Activated CD8-positive, alpha-beta T cell treated with anti-CD3 and anti-CD28 coated beads for 36 hours (primary cell): ENCODE results near the gene TRPV5. TPM values are rescaled to one million over a fixed set of nuclear protein-coding genes. Genes with fewer than 3 reads are reported as not detected.
"Not testable (repeated sequence)": the region's sequence is repeated elsewhere in the genome, so short reads cannot be mapped to it uniquely, and the experiment has no call there.

Source experiments
- ATAC-seq: fragments of 200-7000 bp; cut with Tn5 transposase; one replicate; pipeline ENCODE4 v1.10.0; 2021; ENCODE audit warnings: mild to moderate bottlenecking, moderate library complexity
- CTCF ChIA-PET: fragments of 350-600 bp; sonication (Branson Sonifier 250); formaldehyde crosslinking; loops from one replicate; lab custom pipeline; 2021; ENCODE audit warnings: antibody characterized with exemption; lab: Charles Lee
- POLR2A ChIA-PET: fragments of 350-600 bp; sonication (Branson Sonifier 250); formaldehyde crosslinking; loops from one replicate; lab custom pipeline; 2021; ENCODE audit warnings: antibody characterized with exemption; lab: Charles Lee
- DNase-seq: peaks from one replicate; pipeline ENCODE4 v3.0.0-alpha.2; 2020
- H3K27ac Mint-ChIP-seq: one replicate; pipeline ENCODE4 v1.8.0; 2021; ENCODE audit warnings: mild to moderate bottlenecking, mixed read lengths
- H3K27me3 Mint-ChIP-seq: one replicate; pipeline ENCODE4 v1.8.0; 2021; ENCODE audit warnings: mixed read lengths
- H3K36me3 Mint-ChIP-seq: one replicate; pipeline ENCODE4 v1.8.0; 2021; ENCODE audit warnings: low read depth, mixed read lengths
- H3K4me1 Mint-ChIP-seq: one replicate; pipeline ENCODE4 v1.8.0; 2021; ENCODE audit warnings: low read depth, mixed read lengths
- H3K4me3 Mint-ChIP-seq: one replicate; pipeline ENCODE4 v1.8.0; 2021; ENCODE audit warnings: mild to moderate bottlenecking, moderate library complexity, mixed read lengths
- H3K9me3 Mint-ChIP-seq: one replicate; pipeline ENCODE4 v1.8.0; 2021; ENCODE audit warnings: mixed read lengths
- CTCF ChIP-seq: fragments of 200-600 bp; IDR thresholded peaks from one replicate; pipeline ENCODE4 v1.8.0; 2022; ENCODE audit warnings: antibody characterized with exemption, mild to moderate bottlenecking
- intact Hi-C: fragments of 100-400 bp; cut with micrococcal nuclease; formaldehyde crosslinking; loops from one replicate; pipeline ENCODE4 v1.10.0; 2022
- total RNA-seq, 2 experiments: library from RNA; stranded (reverse); gene quantifications; one replicate each; pipeline ENCODE4 v1.2.3, GENCODE V29; 2021

The TRPV5 gene
- not detected for total RNA-seq

GRCh38 chr7:142933624-142934023 is at the start of gene TRPV5:
Gene TRPV5 (minus strand): TSS chr7:142933746. CDS start chr7:142933459, 287 bp downstream.
- no peak for TF ChIP-seq CTCF
- ATAC-seq (no peak), DNase-seq (no peak)
- Mint-ChIP-seq H3K36me3 (no peaks in the 10 kb centered on the region), H3K27me3 (no peaks in the 10 kb centered on the region), H3K4me3 (no peak within 1 kb of the TSS), H3K9me3 (no peaks in the 10 kb centered on the region), H3K4me1 (no peaks in the 10 kb centered on the region), H3K27ac (no peak within 1 kb of the TSS)
- intact Hi-C loops = no loop called here
- POLR2A ChIA-PET = interaction anchor here (0.6 kb wide), 2 partner anchors 22 to 869 kb away, joined by 3 read pairs; no protein-coding TSS in a partner anchor
- CTCF ChIA-PET = interaction anchor here (1.2 kb wide), 1 partner anchor 12 kb away, joined by 3 read pairs; no protein-coding TSS in a partner anchor

- H3K4me3 Mint-ChIP-seq, DNase-seq, ATAC-seq, CTCF ChIA-PET, POLR2A ChIA-PET, intact Hi-C loops, H3K36me3 Mint-ChIP-seq, H3K9me3 Mint-ChIP-seq, H3K4me1 Mint-ChIP-seq, H3K27ac Mint-ChIP-seq: not testable (repeated sequence)
- peaks cover 13% of the 10 kb centered on the region for H3K27me3 Mint-ChIP-seq
These were observed 44.9 kb upstream of the TRPV5 start for GRCh38 chr7:142978402-142978801.

- no peak overlapping the region for H3K4me3 Mint-ChIP-seq
- peaks cover 6% of the 10 kb centered on the region for H3K9me3 Mint-ChIP-seq
- peaks cover 11% of the 10 kb centered on the region for H3K27me3 Mint-ChIP-seq
- ATAC-seq (no peak), DNase-seq (no peak)
- ChIA-PET POLR2A (no interaction called here), CTCF (no interaction called here)
- intact Hi-C loops = no loop called here
- no peak overlapping the region for H3K27ac Mint-ChIP-seq
- H3K4me1 Mint-ChIP-seq = peaks cover 4% of the 10 kb centered on the region
- TF ChIP-seq CTCF = no peak
- no peaks in the 10 kb centered on the region for H3K36me3 Mint-ChIP-seq
These were observed 41.1 kb upstream of the TRPV5 start for GRCh38 chr7:142974626-142975025.

- H3K27me3 Mint-ChIP-seq = peaks cover 12% of the 10 kb centered on the region
These were observed 35.6 kb upstream of the TRPV5 start for GRCh38 chr7:142969183-142969582.

GRCh38 chr7:142968229-142968628 is 34.7 kb upstream of the TRPV5 start:
- no peak for DNase-seq
- Mint-ChIP-seq H3K36me3 (no peaks in the 10 kb centered on the region), H3K4me3 (no peak overlapping the region), H3K27ac (no peak overlapping the region), H3K9me3 (no peaks in the 10 kb centered on the region), H3K27me3 (peaks cover 14% of the 10 kb centered on the region), H3K4me1 (no peaks in the 10 kb centered on the region)
- CTCF ChIA-PET = no interaction called here
- TF ChIP-seq CTCF = no peak
- ATAC-seq = no peak
- intact Hi-C loops = no loop called here
- POLR2A ChIA-PET = no interaction called here

More at GRCh38 chr7:142969183-142969582, 35.6 kb upstream of the TRPV5 start:
- ChIA-PET POLR2A (no interaction called here), CTCF (no interaction called here)
- no peaks in the 10 kb centered on the region for H3K36me3 Mint-ChIP-seq
- DNase-seq (no peak), ATAC-seq (no peak)
- TF ChIP-seq CTCF = no peak
- H3K9me3 Mint-ChIP-seq = no peaks in the 10 kb centered on the region
- intact Hi-C loops = no loop called here
- H3K27ac Mint-ChIP-seq = no peak overlapping the region
- no peak overlapping the region for H3K4me3 Mint-ChIP-seq
- H3K4me1 Mint-ChIP-seq = peaks cover under 1% of the 10 kb centered on the region
